Measurements from ENCODE around the gene IER2.

The IER2 gene

GRCh38 chr19:13150187-13150930 lies at the start of gene IER2, which contains the start of gene STX10:
Gene IER2 (plus strand): TSS chr19:13150411. CDS start chr19:13153187, 2,776 bp downstream.
Gene STX10 (minus strand): TSS chr19:13150375. CDS start chr19:13150173, 202 bp downstream.
- TF ChIP-seq CTCF (IDR thresholded peaks at IDR 0.05; ENCODE audit: poor library complexity, severe bottlenecking): peak; percentile 59
- peak within 1 kb of the TSS; percentile 92 for H3K27ac ChIP-seq (ENCODE audit: poor library complexity, severe bottlenecking)
- H3K27me3 ChIP-seq (ENCODE audit: insufficient read depth, poor library complexity, severe bottlenecking): no peaks in the 10 kb centered on the region
- H3K4me1 ChIP-seq (ENCODE audit: insufficient read depth, poor library complexity, severe bottlenecking): peaks cover 5% of the 10 kb centered on the region
- H3K36me3 ChIP-seq (ENCODE audit: low read depth): peaks cover 31% of the 10 kb centered on the region
- DNase-seq (ENCODE audit: low spot score): peak; percentile 92
- peak; percentile 59 for ATAC-seq (ENCODE audit: low read depth)
- peak within 1 kb of the TSS; percentile 91 for H3K4me3 ChIP-seq (ENCODE audit: severe bottlenecking)
- H3K9me3 ChIP-seq (ENCODE audit: severe bottlenecking): no peaks in the 10 kb centered on the region

DNA sequence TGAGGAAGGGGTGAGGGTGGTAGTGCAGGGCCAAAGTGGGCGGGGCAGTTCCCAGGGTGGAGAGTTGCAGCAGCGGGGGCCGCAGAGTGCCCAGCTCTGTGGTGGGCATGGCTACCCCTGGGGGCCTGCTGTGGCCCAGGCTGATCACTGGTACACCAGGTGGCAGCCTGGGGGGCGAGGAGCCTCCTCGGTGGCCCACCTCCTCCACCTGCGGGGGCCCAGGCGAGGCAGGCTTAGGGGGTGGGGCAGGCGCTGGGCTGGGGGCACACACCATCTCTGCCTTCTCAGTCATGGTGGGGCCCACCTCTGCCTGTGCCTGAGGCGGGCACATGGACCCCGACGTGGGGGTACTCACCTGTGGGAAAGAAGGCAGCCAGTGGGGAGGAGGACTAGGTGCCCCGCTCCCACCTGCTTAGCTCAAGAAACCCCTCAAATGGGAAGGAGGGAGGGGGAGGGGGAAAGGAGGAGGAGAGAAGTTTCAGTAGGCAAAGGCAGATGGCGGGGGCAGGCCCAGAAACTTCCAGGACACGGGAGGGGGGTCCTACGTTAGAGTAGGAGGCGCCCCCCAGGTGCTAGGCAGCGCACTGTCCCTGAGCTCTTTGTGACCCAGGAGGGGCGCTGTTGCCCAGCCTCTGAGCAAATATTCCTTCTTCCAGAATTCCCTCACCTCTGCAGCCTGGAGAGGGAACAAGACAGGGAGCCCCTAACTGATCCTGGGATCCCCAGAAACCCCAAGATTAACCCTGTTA lies 49.2 kb upstream of the IER2 start:
- Histone ChIP-seq H3K27me3 (ENCODE audit: insufficient read depth, poor library complexity, severe bottlenecking) (no peaks in the 10 kb centered on the region), H3K36me3 (ENCODE audit: low read depth) (no peaks in the 10 kb centered on the region), H3K4me3 (ENCODE audit: severe bottlenecking) (no peak overlapping the region), H3K27ac (ENCODE audit: poor library complexity, severe bottlenecking) (no peak overlapping the region), H3K4me1 (ENCODE audit: insufficient read depth, poor library complexity, severe bottlenecking) (no peaks in the 10 kb centered on the region), H3K9me3 (ENCODE audit: severe bottlenecking) (no peaks in the 10 kb centered on the region)
- TF ChIP-seq CTCF (IDR thresholded peaks at IDR 0.05; ENCODE audit: poor library complexity, severe bottlenecking): no peak
- DNase-seq (ENCODE audit: low spot score): no peak
- ATAC-seq (ENCODE audit: low read depth): no peak

DNA sequence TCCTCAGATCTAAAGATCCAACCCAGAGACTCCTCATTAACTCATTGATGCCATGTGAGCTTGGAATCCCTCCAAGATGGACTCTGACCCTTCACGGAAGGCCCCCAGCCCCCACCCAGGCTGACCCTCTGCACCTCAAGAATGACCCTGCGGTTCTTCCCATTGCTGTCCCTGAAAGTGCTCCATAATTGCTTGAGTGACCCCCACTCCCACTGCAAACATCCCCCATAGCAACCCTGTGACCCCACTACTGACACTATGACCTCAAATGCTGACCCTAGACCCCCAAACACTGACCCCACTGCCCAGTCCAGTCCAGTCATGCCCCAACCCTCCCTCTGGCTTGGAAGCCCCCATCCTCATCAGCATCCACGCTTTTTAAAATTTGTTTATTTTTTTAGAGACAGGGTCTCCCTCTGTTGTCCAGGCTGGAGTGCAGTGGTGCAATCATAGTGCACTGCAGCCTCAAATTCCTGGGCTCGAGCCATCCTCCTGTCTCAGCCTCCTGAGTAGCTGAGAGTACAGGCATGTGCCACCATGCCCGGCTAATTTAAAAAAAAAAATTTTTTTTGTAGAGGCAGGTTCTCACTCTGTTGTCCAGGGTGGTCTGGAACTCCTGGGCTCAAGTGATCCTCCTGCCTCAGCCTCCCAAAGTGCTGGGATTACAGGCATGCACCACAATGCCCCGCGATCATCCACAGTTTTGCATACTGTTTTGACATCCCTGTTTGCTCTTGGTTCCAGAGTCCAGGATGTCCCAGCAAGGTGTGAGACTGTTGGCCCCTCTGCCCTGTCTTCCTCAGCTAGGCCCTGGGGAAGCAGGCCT lies 48.4 kb upstream of the IER2 start:
- DNase-seq (ENCODE audit: low spot score) (no peak), ATAC-seq (ENCODE audit: low read depth) (no peak)
- no peak for TF ChIP-seq CTCF (IDR thresholded peaks at IDR 0.05; ENCODE audit: poor library complexity, severe bottlenecking)
- H3K9me3 ChIP-seq (ENCODE audit: severe bottlenecking): no peaks in the 10 kb centered on the region
- H3K27me3 ChIP-seq (ENCODE audit: insufficient read depth, poor library complexity, severe bottlenecking): no peaks in the 10 kb centered on the region
- H3K27ac ChIP-seq (ENCODE audit: poor library complexity, severe bottlenecking): no peak overlapping the region
- no peaks in the 10 kb centered on the region for H3K4me1 ChIP-seq (ENCODE audit: insufficient read depth, poor library complexity, severe bottlenecking)
- no peak overlapping the region for H3K4me3 ChIP-seq (ENCODE audit: severe bottlenecking)
- H3K36me3 ChIP-seq (ENCODE audit: low read depth): no peaks in the 10 kb centered on the region

GRCh38 chr19:13102416-13102665 lies 47.9 kb upstream of the IER2 start:
- Histone ChIP-seq H3K36me3 (ENCODE audit: low read depth) (0 out of 2 replicates have a peak, but pooled peaks cover 3% of the 10 kb centered on the region), H3K27me3 (ENCODE audit: insufficient read depth, poor library complexity, severe bottlenecking) (no peaks in the 10 kb centered on the region), H3K4me3 (ENCODE audit: severe bottlenecking) (peak overlapping the region; percentile 2), H3K27ac (ENCODE audit: poor library complexity, severe bottlenecking) (no peak overlapping the region), H3K4me1 (ENCODE audit: insufficient read depth, poor library complexity, severe bottlenecking) (no peaks in the 10 kb centered on the region), H3K9me3 (ENCODE audit: severe bottlenecking) (no peaks in the 10 kb centered on the region)
- ATAC-seq (ENCODE audit: low read depth) (peak; percentile 43), DNase-seq (ENCODE audit: low spot score) (no peak)
- TF ChIP-seq CTCF (IDR thresholded peaks at IDR 0.05; ENCODE audit: poor library complexity, severe bottlenecking): no peak
